Kasumi-1 (cell line): Measurements from ENCODE around the gene ALG2.

Experiments
- DNase-seq, 2 experiments: peaks; one replicate each; lab custom pipeline; 2025; lab: John Stamatoyannopoulos, UW

Gene ALG2

DNA sequence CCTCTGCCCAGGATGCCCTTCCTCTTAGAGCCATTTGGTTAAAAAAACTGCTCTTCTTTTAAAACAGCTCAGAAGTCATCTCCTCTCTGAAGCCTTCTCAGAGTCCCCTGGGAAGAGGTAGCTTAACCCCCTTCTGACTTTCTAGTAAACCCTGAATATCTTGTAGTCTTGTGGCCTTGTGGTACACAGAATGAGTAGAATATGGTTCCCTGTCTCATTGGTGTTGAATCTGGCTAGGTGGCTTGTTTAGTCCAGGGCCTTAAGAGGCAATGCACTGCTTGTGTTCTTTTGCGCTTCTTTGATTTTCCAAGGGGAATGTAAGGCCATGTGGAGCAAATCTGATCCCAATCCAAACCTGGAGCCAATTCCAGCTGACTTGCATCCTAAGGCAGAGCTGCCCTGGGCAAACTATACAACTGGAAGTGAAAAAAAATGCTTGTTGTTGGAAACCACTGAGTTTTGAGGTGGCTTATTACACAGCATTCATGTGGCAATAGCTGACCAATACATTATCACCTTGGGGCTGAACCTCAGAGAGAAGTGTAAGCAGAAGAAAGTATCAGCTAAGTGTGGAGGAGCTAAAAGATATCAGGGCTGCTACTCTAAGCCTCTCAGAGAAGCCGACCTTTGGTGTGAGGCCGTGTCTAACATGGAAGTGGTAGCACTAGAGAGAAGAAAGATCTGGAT lies 31.0 kb downstream of the ALG2 start:
- no peak for DNase-seq

DNA sequence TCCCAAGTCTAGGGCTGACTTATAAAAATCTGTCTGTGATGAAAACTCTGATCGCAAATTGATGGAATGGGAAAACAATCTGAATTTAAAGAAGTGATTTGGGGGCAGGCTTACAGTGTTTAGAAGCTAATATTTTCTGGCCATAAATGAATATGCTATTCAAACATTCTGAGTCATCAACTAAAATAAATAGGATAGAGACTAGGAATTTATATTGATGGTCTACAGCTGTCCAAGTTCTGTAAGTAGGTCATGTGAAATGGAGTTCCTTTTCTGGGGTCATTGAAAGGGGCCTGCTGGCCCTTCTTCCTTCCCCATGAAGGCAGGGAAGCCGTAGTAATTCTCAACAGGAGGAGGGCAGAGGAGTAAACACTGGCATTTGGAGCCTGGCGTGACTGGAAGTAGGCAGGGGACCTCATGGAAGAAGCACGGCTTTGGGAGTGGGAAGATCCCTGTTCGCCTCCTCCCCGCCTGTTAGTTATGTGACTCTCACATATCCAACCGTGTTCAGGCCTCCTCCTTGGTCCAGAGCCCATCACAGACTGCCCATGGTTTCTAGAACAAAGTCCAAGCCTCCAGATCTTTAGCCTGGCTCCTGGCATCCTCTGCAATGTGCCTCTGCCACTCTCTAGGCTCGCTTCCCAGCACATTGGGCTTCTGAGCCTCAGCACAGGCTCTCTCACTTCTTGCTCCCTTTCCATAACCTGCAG lies 31.7 kb downstream of the ALG2 start:
- DNase-seq, result no peak

DNA sequence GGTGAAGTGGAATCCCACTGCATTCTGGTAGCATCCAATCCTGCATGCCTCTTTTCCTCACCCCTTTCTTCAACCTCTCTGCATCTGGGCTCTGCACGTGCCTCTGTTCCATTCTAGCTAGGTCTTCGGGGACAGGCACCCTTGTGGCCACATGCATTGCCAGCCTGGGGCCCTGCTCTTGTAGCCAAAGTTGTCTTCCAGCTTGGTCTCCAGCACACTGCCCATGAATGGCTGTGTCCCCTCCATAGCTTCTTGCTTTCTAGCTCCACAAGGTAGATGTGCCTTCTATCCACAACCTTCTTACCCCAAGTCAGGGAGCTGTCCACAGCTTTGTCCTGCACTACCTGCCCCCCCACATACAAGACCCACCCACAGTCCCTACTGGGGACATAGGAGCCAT lies 32.6 kb downstream of the ALG2 start:
- no peak for DNase-seq

DNA sequence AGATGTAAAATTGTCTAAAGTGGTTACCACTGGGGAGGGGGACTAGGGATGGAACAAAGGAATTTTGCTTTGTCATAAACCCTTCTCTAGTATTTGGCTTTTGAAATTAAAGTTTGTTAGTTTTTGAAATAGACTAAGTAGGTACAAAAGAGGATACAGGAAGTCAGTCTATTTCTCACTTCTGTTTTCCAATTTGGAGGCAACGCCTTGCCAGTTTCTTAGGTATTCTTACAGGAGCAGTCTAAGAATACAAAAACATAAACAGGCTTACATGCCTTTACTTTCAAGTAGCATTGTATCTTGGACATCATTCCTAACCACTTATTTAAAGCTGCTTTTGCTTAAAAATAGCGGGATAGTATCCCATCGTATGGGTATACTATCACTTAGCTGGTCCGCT lies 34.4 kb downstream of the ALG2 start:
- no peak for DNase-seq

DNA sequence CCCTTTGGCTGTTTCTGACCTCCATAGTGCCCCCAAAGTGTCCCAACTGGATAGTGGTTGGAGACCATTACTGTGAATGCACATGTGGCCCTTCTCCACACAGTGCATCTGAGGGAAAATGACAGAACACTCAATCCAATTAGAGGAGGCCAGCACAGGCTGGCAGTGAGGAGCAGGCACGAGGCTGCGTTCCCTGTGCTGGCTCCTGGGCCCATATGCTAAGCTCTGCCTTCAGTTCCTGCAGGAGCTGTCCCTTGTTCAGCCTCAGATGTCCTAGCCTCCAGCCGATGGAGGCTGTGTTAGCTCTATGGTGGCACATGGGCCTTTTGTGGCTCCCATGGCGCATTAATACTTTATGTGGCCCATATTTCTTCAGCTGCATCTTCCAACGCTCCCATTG lies 35.8 kb downstream of the ALG2 start:
- no peak for DNase-seq

DNA sequence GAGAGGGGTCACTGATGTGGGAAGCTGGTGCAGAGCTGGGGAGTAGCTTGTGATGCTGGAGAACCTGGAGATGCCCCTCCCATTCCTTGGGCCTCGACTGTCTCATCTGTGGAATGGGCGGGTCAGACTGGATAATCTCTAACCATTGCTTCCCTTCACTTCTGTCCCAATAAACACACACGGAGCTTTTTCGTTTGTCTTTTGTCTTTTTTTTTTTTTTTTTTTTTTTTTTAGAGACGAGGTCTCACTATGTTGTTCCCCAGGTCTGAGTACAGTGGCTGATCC lies 36.5 kb downstream of the ALG2 start:
- no peak for DNase-seq

DNA sequence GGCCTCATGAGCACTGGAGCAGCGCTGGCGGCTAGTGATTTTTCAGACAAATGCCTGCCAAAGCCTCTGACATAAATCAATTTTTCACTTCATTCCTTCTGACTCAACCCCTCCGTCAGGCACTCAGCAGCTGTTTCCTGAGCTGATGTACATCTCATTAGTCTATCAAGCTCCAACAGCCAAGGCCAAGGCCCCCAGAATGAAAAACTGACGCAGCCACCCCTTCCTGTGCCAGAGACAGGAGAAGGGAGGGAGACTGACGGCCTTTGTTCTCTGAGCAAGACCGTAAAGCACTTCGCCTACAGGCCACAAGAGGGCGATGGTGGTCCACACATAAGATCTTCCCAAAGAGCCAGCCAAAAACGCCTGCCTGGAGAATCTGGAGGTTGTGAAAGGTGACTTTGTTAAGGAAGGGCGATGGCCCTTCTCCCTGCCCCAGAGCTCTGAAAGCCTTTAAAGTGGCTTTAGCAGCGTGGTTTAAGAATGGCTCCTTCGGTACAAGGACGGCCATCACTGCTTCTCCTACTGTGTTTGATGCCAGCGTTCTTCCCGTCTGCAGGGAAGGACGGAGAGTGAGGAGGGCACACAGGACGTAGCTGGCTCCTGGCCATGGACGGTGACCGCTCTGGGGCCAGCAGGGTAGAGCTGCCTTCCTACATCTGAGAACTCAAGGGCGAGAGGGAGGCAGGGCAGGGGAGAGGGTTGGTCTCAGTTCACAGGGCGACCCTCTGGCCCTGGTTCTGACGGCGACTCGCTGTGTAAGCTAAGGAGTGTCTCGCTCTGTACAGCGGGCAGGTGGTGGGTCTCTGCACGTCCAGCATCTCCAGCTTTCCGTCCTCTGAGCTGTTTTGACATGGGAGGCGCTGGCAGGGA lies 37.0 kb downstream of the ALG2 start:
- DNase-seq, result peak; percentile 84 to 85

DNA sequence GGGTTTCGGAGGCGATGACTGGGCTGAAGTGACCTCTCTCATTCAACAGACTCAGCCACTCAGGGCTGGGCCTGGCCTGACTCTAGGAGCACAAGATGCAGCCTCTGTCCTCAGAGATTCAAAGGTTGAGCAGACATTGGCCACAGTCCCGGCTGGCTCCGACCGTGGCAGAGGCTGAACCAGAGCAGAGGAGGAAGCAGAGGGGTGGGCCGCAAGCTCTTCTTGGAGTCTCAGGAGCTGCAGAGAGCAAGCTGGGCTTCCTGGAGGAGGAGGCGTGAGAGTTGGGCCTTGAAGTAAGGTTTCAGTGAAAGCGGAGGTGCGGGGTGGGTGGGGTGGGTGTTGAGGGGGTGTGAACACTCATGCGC lies 37.6 kb downstream of the ALG2 start:
- no peak for DNase-seq

DNA sequence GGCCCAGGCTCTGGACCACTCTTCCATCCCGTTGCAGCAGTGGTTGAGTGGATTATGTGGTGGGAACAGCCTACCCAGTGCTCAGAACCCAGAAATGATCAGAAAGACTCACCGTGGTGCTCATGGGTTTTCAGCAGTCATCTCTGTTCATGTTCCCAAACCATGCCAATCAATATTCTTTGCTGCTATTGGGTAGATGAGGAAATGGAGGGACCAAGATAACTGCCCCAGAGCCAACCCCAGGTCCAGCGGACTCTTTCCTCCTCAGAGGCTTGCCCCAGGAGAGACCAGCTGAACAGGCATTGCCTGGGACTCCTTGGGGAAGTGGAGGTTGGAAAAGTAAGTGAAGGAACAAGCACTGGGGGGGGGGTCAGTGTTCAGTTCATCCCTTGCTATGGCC lies 38.1 kb downstream of the ALG2 start:
- DNase-seq, result no peak

DNA sequence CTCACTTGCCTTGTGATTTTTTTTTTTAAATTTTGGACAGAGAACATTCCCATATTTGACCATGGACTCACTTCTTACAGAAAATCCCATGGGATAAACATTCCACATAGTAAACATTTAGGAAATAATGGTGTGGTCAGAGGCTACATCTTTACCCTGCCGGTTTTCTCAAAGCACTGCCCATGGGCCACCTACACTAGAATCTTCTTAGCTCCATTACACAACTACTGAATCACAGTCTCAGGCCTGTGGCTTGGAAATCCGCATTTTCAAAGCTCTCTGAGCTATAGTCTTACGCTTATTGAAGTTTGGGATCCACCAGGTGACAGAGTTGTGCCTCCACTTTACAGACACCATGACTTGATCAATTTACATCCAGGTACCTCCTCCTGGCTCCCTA lies 39.4 kb downstream of the ALG2 start:
- no peak for DNase-seq

DNA sequence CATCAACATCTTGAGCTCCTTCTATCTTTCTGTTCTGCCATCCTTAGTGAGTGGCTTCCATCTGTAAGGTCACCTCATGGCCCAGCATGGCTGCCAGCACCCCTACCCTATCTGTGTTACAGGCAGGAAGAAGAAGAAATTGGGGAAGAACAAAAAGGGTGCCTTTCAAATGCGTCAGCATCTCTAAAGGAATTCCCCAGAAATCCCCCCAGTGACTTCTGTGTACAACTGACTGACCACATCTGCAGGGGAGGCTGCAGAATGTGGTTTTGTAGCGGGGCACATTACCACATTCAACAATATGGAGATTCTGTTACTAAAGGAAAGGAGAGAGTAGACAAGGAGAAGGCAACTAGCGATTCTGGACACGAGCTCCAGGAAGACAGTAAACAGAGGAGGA lies 40.1 kb downstream of the ALG2 start:
- DNase-seq, result no peak

DNA sequence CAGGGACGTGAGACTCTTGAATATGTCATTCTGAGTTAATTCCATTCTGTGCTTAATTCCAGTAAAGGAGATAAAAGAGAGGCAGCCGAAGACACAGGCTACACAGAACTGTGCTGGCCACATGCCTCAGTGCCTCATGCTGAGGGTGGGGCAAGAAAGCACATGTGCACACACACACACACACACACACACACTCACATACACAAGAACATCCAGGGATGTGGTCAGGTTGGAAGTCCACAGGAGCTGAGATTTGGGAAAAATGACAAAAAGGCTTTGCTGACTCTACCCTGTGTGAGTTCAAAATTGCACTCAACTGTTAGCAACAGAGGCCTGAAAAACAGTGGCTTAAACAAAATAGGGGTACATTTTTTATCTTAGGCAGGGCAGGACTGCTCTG lies 40.5 kb downstream of the ALG2 start:
- DNase-seq, result no peak

DNA sequence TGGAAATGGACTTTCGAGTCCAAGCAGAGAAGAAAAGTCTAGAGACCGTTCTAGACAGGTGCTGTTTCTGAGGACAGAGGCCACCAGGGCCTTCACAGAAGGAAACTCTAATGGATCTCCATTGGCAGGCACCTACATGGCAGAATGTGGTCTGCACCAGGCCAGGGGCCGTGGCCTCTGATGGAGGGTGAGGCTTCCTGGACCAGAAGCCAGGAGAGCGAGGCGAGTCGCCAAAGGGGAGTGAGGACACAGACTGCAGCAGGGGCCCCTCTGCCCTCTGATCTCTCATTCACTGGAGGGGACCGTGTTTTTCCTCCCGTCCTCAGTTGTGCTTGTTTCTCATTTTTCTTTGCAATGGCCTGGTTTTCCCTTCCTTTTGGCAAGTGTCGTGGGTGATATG lies 41.1 kb downstream of the ALG2 start:
- no peak for DNase-seq

DNA sequence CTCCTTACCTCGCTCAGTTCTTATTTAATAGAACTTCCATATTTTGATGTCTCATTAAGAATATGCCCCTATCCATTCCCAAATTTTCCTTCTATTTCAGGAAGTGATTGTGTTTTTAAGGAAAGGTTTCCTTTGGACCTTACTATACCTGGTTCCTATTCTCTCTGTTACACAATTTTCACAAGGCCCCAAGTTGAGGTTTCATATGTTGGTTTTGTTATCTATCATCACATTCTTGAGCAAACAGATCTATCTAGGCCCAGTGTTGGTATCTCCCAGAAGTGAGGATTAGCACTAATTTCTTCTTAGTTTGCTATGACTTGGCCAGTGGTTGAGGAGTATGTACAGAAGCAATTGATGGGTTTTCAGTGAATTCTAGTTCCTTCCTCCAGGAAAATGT lies 41.5 kb downstream of the ALG2 start:
- no peak for DNase-seq

DNA sequence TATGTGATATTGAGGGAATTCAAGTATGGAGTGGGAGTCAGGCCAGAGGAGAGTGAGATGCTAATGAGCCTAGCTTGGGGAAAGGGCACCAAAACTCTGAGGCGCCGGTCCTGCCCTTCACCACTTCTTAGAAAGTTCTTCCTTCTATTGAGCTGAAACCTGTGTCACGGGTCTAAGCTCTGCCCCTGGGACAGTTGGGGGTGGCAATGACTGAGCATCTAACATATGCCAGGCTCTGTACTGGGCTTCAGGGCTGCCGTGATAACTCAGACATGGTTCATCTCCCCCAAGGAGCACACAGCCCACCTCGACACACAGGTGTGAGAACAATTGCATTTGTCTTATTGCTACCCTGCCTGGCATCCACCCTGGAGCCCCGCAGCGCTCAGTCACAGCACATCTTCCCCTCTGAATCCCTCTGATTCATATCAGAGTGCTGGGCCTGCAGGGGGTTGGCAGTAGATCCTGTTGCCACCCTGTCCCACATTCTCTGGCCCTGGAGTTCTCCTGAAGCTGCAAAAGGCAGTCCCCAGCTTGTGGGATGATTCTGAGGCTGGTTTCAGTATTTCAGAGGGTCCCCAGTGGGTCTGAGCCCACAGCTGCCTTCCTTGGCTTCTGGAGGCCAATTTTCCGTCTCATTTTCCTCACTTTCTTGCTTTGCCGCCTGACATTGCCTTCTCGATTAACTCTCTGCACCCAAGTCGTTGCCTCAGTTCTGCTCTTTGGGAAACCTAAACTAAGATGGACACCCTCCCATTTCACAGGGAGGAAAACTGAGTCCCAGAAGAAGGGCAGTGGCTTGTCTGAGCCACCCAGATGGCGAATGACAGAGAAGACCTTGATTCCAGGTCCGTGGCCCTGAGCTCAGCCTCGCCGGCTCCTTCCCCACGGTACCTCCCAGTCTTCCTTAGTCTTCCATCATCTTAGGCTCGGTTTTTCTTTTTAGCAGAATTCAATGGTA lies 42.5 kb downstream of the ALG2 start:
- no peak for DNase-seq

DNA sequence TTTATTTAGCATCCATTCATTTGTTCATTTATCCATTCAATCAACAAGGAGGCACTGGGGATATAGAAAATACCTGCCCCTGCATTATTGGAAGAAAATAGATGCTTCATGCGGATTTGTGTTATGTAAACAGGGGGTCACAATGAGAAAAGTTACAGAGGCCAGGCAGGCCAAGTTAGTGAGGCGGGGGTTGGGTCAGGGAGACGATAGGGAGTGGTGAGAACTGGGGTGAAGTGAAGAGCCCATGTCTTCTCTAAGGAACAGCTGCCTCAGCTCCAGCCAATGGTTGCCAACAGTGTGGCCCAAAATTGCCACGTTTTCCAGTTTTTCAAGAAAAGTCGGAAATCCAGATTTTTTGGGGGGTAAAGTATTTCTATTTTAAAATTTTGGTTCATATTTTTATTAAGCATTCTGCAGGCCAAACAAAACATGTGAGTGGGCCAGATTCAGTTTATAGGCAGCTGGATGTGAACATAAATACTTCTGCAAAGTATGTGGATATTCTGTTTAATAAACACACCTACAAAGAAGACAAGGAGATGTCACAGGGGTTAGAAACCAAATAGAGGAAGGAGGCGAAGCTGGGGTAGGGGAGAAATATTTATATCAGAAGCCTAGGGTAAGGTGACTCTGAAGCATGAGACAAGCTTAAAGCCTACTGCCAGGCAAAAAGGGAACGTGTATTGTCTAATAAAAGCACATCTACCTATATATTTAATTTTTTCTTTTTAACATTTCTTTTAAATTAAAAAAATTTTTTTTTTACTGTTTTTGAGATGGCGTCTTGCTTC lies 44.0 kb downstream of the ALG2 start:
- DNase-seq, result no peak

DNA sequence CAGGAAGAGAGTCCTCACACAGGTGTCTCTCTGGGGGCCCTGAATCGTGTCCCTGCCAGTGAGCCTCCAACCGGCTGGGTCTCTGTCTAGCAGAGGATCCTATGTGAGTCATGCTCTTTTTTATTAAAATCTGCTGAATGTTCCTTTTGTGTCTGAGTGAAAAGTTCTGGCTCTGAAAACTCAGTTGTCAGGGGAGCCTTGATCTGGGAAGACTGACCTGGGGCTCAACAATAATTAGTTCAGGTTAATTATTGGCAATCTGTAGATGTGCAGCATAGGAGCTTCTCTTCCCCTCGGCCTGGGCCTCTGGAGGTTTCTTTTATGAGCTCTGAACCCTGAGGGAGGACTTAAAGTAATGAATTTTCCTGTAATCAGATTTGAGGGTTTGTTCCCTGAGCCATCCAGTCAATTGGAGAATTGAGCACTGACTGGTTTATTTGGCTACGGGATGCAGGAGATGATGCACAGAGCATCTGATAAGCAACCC lies 45.2 kb downstream of the ALG2 start:
- no peak for DNase-seq

DNA sequence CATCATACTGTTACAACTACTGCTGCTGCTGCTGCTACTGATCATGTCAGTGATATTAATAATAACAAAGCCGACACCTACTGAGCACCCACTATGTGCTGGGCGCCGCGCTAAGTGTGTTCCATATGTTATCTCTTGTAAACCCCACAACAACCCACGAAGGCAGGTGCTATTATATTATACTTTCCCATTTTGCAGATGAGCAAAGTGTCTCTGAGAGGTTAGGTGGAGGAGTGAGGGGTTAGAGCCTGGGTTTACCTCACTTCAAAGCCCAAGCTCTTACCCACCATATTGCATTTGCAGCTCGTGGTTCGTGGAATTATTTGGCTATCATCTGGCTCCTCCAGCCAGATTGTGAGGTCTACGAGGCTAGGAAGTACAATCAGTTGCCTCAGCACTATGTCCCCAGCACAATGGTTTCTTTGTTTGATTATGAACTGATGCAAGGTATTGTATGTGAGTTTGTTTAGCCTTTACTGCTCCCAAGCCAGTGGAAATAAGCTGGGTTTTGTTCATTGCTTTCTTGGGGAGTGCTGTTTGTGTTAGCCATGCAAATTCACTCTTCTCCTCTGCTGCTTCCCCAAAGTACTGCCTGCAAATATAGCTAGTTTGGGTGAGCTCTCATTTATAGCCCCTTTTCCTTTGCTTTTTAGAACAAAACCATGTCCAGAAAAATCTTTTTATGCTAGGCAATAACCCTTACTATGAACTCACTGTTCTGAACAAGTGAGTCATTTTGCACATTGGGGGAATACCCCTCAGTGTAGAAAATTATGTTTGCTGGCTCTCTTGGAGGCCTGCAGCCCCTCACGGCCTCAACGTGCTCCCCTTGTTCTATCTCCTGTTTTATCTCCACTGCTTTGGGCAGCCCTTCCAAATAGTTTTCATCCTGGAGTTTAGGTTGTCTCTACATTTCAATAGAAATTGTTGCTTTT lies 47.9 kb downstream of the ALG2 start:
- DNase-seq, result no peak

DNA sequence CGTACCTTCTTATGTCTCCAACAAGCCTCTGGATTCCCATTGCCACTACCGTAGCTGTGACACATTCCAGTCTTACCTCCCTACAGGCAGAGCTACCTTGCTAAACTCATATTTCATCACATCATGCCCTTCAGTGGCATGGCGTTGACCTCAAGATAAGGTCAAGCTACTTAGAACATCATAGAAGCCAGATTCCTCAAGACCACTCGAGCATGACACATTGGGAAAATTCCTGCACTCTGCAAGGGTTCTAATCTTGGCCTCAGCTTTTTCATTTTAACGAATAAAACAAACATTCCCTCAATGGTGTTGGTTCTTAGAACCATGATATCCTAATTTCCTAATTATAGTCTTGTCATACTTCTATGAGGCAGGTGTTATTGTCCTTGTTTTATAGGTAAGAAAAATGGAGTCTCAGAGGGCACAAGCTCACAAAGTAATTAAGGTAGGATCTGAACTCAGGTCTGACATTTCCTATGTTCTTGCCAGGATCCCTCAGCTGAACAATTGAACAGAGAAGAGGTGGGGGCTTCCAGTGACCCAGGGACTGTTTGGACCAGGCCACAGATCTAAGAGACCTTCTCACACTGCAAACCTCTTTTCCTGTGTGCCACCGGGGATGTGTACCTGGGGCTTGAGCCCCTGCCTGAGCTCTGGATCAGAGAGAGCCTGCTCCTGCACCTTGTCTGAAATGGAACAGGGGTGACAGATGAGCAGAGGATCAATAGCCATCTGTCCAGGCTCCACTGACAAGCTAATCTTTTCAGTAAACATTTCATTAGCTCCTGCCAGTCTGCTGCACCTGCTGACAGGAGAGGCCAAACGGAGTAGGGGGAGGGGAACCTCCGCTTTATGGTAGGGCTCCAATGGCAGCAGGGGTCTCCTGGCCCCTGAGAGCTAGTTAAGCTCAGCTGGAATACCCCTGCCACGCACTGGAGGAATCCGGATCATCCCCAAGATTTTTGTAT lies 49.3 kb downstream of the ALG2 start:
- no peak for DNase-seq
